Kidney (tissue), 14 donors: ENCODE measurements around the gene CRYBA2. TPM values are rescaled to one million over a fixed set of nuclear protein-coding genes. Genes with fewer than 3 reads are reported as not detected.
A peak's percentile ranks its signal among the peaks of the same experiment; 100 is the strongest.

Experiments used
- DNase-seq, 5 donors: peaks; one replicate each; pipeline ENCODE4 v3.0.0-alpha.2; 2013 to 2020
- FAIRE-seq: peaks from 2 replicates; lab custom pipeline; 2012; peaks lifted over from hg19 to GRCh38; lab: Jason Lieb, UNC
- H3K27ac ChIP-seq, 2 donors: one replicate each; pipeline ENCODE4 v1.7.0; 2013; ENCODE audit warnings: low read depth in 2 of 2, low read length in 2 of 2, inconsistent platforms in 1 of 2
- H3K27me3 ChIP-seq: one replicate; pipeline ENCODE4 v1.7.1; 2013; ENCODE audit warnings: low read length, inconsistent platforms; ENCODE audit not compliant: control insufficient read depth, insufficient read depth
- H3K36me3 ChIP-seq, 3 donors: one replicate each; pipeline versions ENCODE4 v1.7.0 to v1.7.1; 2013; ENCODE audit warnings: low read length in 3 of 3, control low read depth in 1 of 3, inconsistent platforms in 1 of 3; ENCODE audit not compliant: insufficient read depth in 3 of 3, control insufficient read depth in 2 of 3
- H3K4me1 ChIP-seq, 3 donors: one replicate each; pipeline versions ENCODE4 v1.7.0 to v1.7.1; 2013; ENCODE audit warnings: low read length in 3 of 3, inconsistent platforms in 1 of 3, low read depth in 1 of 3; ENCODE audit not compliant: control insufficient read depth in 2 of 3, insufficient read depth in 2 of 3
- H3K4me3 ChIP-seq, 3 donors: one replicate each; pipeline versions ENCODE4 v1.7.0 to v1.8.1; 2013; ENCODE audit warnings: low read length in 3 of 3, control low read depth in 1 of 3, inconsistent platforms in 1 of 3
- H3K9ac ChIP-seq, 3 donors: one replicate each; pipeline versions ENCODE4 v1.7.0 to v1.7.1; 2013; ENCODE audit warnings: low read length in 3 of 3, control low read depth in 1 of 3, inconsistent platforms in 1 of 3
- H3K9me3 ChIP-seq, 3 donors: one replicate each; pipeline versions ENCODE4 v1.7.0 to v1.7.1; 2013; ENCODE audit warnings: low read length in 3 of 3, control low read depth in 1 of 3, inconsistent platforms in 1 of 3; ENCODE audit not compliant: control insufficient read depth in 2 of 3, insufficient read depth in 1 of 3
- CTCF ChIP-seq: IDR thresholded peaks from 3 replicates; pipeline ENCODE4 v1.5.1; 2012; ENCODE audit warnings: mild to moderate bottlenecking, moderate library complexity, borderline replicate concordance; ENCODE audit not compliant: insufficient read depth; ENCODE audit errors: extremely low read depth
- intact Hi-C: fragments of 100-400 bp; cut with DNase I; formaldehyde crosslinking; loops from one replicate; pipeline ENCODE4 v1.11.1; 2022
- polyA plus RNA-seq: library from polyadenylated mRNA; stranded (reverse); fragments of 350-450 nt; fragmentation: Illumina TruSeq; extraction: RNeasy Lipid Tissue Mini Kit (QIAGEN cat#74804); gene quantifications from one replicate; pipeline ENCODE4 v1.2.3, GENCODE V29; 2014; ENCODE audit warnings: low read depth, low replicate concordance; ENCODE audit not compliant: insufficient read depth
- total RNA-seq: library from RNA; stranded (reverse); fragmentation: NEBNext Ultra II Directional; extraction: Animal tissue kit (Norgen Biotek cat#: 25700); gene quantifications from one replicate; pipeline ENCODE4 v1.2.1, GENCODE V29; 2021
- donor health status: control.
- donor health status: control.
- donor health status: control.
- donor health status: control.
- donor health status: control.
- donor health status: DM: yes; HTN: yes; CAD: no.
- donor health status: Normal renal cell carcinoma (clear cell type).

Gene CRYBA2
- total and polyA plus RNA-seq, 2 donors from 2014 or later: not detected

- FAIRE-seq (no peak), DNase-seq (no peak)
- peaks cover 14% of the 10 kb centered on the region for H3K27me3 ChIP-seq
- no peak overlapping the region for H3K4me3 ChIP-seq
- peaks cover 0 to 5% (median 0%) of the 10 kb centered on the region in 3 donors for H3K4me1 ChIP-seq
- TF ChIP-seq CTCF: no peak
- no peaks in the 10 kb centered on the region for H3K9me3 ChIP-seq
- no peak overlapping the region for H3K9ac ChIP-seq
- intact Hi-C loops: no loop called here
- no peak overlapping the region for H3K27ac ChIP-seq
- H3K36me3 ChIP-seq: no peaks in the 10 kb centered on the region
These were observed 29.0 kb downstream of the CRYBA2 start for GRCh38 chr2:218964041-218964771.

GRCh38 chr2:218963601-218964000, 29.6 kb downstream of the CRYBA2 start:
- intact Hi-C loops: no loop called here
- H3K4me1 ChIP-seq: peaks cover 0 to 6% (median 0%) of the 10 kb centered on the region in 3 donors
- no peak for TF ChIP-seq CTCF
- H3K36me3 ChIP-seq: no peaks in the 10 kb centered on the region
- DNase-seq (no peak), FAIRE-seq (no peak)
- peaks cover 14% of the 10 kb centered on the region for H3K27me3 ChIP-seq
- no peak overlapping the region for H3K4me3 ChIP-seq
- no peak overlapping the region for H3K27ac ChIP-seq
- H3K9ac ChIP-seq: no peak overlapping the region
- no peaks in the 10 kb centered on the region for H3K9me3 ChIP-seq

- peak; percentile 91 to 93 (median 91) for DNase-seq
These were observed 30.2 kb downstream of the CRYBA2 start for GRCh38 chr2:218962859-218963492.

More at GRCh38 chr2:218962859-218963492, 30.2 kb downstream of the CRYBA2 start:
- Histone ChIP-seq H3K27ac (no peak overlapping the region), H3K36me3 (no peaks in the 10 kb centered on the region), H3K9me3 (no peaks in the 10 kb centered on the region), H3K4me1 (peaks cover 0 to 6% (median 0%) of the 10 kb centered on the region in 3 donors), H3K27me3 (peaks cover 14% of the 10 kb centered on the region), H3K4me3 (no peak overlapping the region), H3K9ac (no peak overlapping the region)
- no peak for TF ChIP-seq CTCF
- FAIRE-seq: no peak
- intact Hi-C loops: no loop called here
